ENCODE data around the gene LCA5. TPM values are rescaled to one million over a fixed set of nuclear protein-coding genes. Genes with fewer than 3 reads are reported as not detected.

The LCA5 gene
- total and polyA plus RNA-seq, 2 experiments from 2014 or later, result 4.0 to 4.2 TPM

GRCh38 chr6:79554305-79554704 is 17.1 kb upstream of the LCA5 start:
- no peak for TF ChIP-seq EZH2 (IDR thresholded peaks at IDR 0.05; ENCODE audit: insufficient read depth, poor library complexity, severe bottlenecking)
- no peak for TF ChIP-seq EZH2phosphoT487 (IDR thresholded peaks at IDR 0.05; ENCODE audit: insufficient read depth, low read depth)
- Histone ChIP-seq H3K4me2 (ENCODE audit: unreplicated experiment) (no peak overlapping the region), H3K9me3 (ENCODE audit: low read depth) (no peaks in the 10 kb centered on the region), H3K9me2 (ENCODE audit: insufficient read depth) (no peaks in the 10 kb centered on the region), H3K27ac (no peak overlapping the region), H3K9ac (no peak overlapping the region), H4K20me1 (ENCODE audit: insufficient read depth) (no peaks in the 10 kb centered on the region), H3K36me3 (ENCODE audit: low read depth) (0 out of 2 replicates have a peak, but pooled peaks cover 4% of the 10 kb centered on the region), H2AFZ (no peak overlapping the region), H3K4me3 (no peak overlapping the region), H3K27me3 (replicated peaks; ENCODE audit: insufficient read depth) (no peaks in the 10 kb centered on the region), H3K4me1 (ENCODE audit: insufficient read depth) (no peaks in the 10 kb centered on the region), H3K79me2 (ENCODE audit: insufficient read depth) (no peaks in the 10 kb centered on the region), H3F3A (ENCODE audit: insufficient read depth) (no peaks in the 10 kb centered on the region)
- DNase-seq, result no peak
- in situ Hi-C loops (cut with MboI), result no loop called here

GRCh38 chr6:79551401-79551800 is 14.2 kb upstream of the LCA5 start:
- no peaks in the 10 kb centered on the region for H3K79me2 ChIP-seq (ENCODE audit: insufficient read depth)
- no peaks in the 10 kb centered on the region for H4K20me1 ChIP-seq (ENCODE audit: insufficient read depth)
- H3K36me3 ChIP-seq (ENCODE audit: low read depth), result 0 out of 2 replicates have a peak, but pooled peaks cover 4% of the 10 kb centered on the region
- in situ Hi-C loops (cut with MboI), result no loop called here
- 97 to 98% methylated on average over 2 of the region's 2 CpGs for WGBS, 2 experiments (ENCODE audit: low coverage in 1 of 2, low lambda C conversion rate in 2 of 2, missing lambda C conversion rate in 2 of 2)
- no peak overlapping the region for H3K4me2 ChIP-seq (ENCODE audit: unreplicated experiment)
- no peaks in the 10 kb centered on the region for H3K9me2 ChIP-seq (ENCODE audit: insufficient read depth)
- no peak for DNase-seq
- no peak overlapping the region for H2AFZ ChIP-seq
- H3K4me3 ChIP-seq, result no peak overlapping the region
- no peaks in the 10 kb centered on the region for H3K27me3 ChIP-seq (replicated peaks; ENCODE audit: insufficient read depth)
- H3K9ac ChIP-seq, result no peak overlapping the region
- no peaks in the 10 kb centered on the region for H3K9me3 ChIP-seq (ENCODE audit: low read depth)
- H3K27ac ChIP-seq, result no peak overlapping the region
- no peaks in the 10 kb centered on the region for H3F3A ChIP-seq (ENCODE audit: insufficient read depth)
- H3K4me1 ChIP-seq (ENCODE audit: insufficient read depth), result no peaks in the 10 kb centered on the region
- TF ChIP-seq EZH2 (IDR thresholded peaks at IDR 0.05; ENCODE audit: insufficient read depth, poor library complexity, severe bottlenecking) (no peak), EZH2phosphoT487 (IDR thresholded peaks at IDR 0.05; ENCODE audit: insufficient read depth, low read depth) (no peak)

DNA sequence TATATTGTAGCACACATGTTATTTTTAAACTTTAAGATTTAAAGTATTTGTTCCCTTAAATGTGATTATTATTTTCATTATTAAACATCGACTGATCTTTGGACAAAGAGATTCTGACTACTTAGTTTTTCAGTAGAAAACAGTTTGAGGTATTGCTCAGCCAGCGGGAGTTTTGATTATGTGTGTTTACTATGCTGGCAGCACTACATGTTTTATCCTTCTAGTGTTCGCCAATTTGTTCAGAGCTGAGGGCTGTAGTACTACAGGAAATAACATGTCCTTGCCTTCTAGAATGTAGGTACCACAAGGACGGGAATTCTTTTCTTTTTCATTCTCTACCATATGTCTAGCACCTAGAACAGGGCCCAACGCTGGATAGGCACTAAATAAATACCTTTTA is 11.1 kb upstream of the LCA5 start:
- in situ Hi-C loops (cut with MboI), result no loop called here

GRCh38 chr6:79546186-79546585 is 9.0 kb upstream of the LCA5 start:
- Histone ChIP-seq H3K9me2 (ENCODE audit: insufficient read depth) (no peaks in the 10 kb centered on the region), H3K9ac (peak overlapping the region; percentile 83), H3K27ac (peak overlapping the region; percentile 96), H3K4me3 (no peak overlapping the region), H3K79me2 (ENCODE audit: insufficient read depth) (no peaks in the 10 kb centered on the region), H4K20me1 (ENCODE audit: insufficient read depth) (no peaks in the 10 kb centered on the region), H3K27me3 (replicated peaks; ENCODE audit: insufficient read depth) (no peaks in the 10 kb centered on the region), H3K4me2 (ENCODE audit: unreplicated experiment) (no peak overlapping the region), H3K36me3 (ENCODE audit: low read depth) (0 out of 2 replicates have a peak, but pooled peaks cover 4% of the 10 kb centered on the region), H3K9me3 (ENCODE audit: low read depth) (no peaks in the 10 kb centered on the region), H3F3A (ENCODE audit: insufficient read depth) (peaks cover 13% of the 10 kb centered on the region; the same call in 1 of the 2 replicates), H2AFZ (peak overlapping the region; percentile 31), H3K4me1 (ENCODE audit: insufficient read depth) (peaks cover 21% of the 10 kb centered on the region)
- WGBS, 2 experiments (ENCODE audit: low coverage in 1 of 2, low lambda C conversion rate in 2 of 2, missing lambda C conversion rate in 2 of 2), result 61 to 64% methylated on average over 3 of the region's 3 CpGs
- in situ Hi-C loops (cut with MboI), result no loop called here
- TF ChIP-seq EZH2 (IDR thresholded peaks at IDR 0.05; ENCODE audit: insufficient read depth, poor library complexity, severe bottlenecking) (no peak), EZH2phosphoT487 (IDR thresholded peaks at IDR 0.05; ENCODE audit: insufficient read depth, low read depth) (no peak)
- peak; percentile 33 for DNase-seq

More for the DNA sequence above, 11.1 kb upstream of the LCA5 start:
- peaks cover 21% of the 10 kb centered on the region for H3K4me1 ChIP-seq (ENCODE audit: insufficient read depth)
- 98% methylated on average over 5 of the region's 5 CpGs for WGBS, 2 experiments (ENCODE audit: low coverage in 1 of 2, low lambda C conversion rate in 2 of 2, missing lambda C conversion rate in 2 of 2)
- H3K36me3 ChIP-seq (ENCODE audit: low read depth), result 0 out of 2 replicates have a peak, but pooled peaks cover 4% of the 10 kb centered on the region
- no peak overlapping the region for H2AFZ ChIP-seq
- no peaks in the 10 kb centered on the region for H3K27me3 ChIP-seq (replicated peaks; ENCODE audit: insufficient read depth)
- no peak for DNase-seq
- H3K9me3 ChIP-seq (ENCODE audit: low read depth), result no peaks in the 10 kb centered on the region
- H4K20me1 ChIP-seq (ENCODE audit: insufficient read depth), result no peaks in the 10 kb centered on the region
- H3K4me3 ChIP-seq, result no peak overlapping the region
- no peak overlapping the region for H3K27ac ChIP-seq
- peaks cover 13% of the 10 kb centered on the region; the same call in 1 of the 2 replicates for H3F3A ChIP-seq (ENCODE audit: insufficient read depth)
- no peaks in the 10 kb centered on the region for H3K79me2 ChIP-seq (ENCODE audit: insufficient read depth)
- no peak for TF ChIP-seq EZH2phosphoT487 (IDR thresholded peaks at IDR 0.05; ENCODE audit: insufficient read depth, low read depth)
- TF ChIP-seq EZH2 (IDR thresholded peaks at IDR 0.05; ENCODE audit: insufficient read depth, poor library complexity, severe bottlenecking), result no peak
- H3K9me2 ChIP-seq (ENCODE audit: insufficient read depth), result no peaks in the 10 kb centered on the region
- H3K9ac ChIP-seq, result no peak overlapping the region
- H3K4me2 ChIP-seq (ENCODE audit: unreplicated experiment), result no peak overlapping the region
